Measurements from ENCODE around the gene RND2. TPM values are rescaled to one million over a fixed set of nuclear protein-coding genes. Genes with fewer than 3 reads are reported as not detected.

The RND2 gene
- total and polyA plus RNA-seq, 3 donors from 2014 or later, result 15.7 to 48.7 (median 33.1) TPM

- Histone ChIP-seq H3K4me1 (peaks cover 20% of the 10 kb centered on the region), H3K27ac (peak within 1 kb of the TSS; percentile 87 to 91), H3K36me3 (ENCODE audit: low read depth, missing control alignments) (no peaks in the 10 kb centered on the region), H3K4me3 (peak within 1 kb of the TSS; percentile 57 to 75), H3K9me3 (no peaks in the 10 kb centered on the region), H3K27me3 (no peaks in the 10 kb centered on the region)
- WGBS, 2 donors, result 34 to 35% methylated on average over 15 to 18 of the region's 18 CpGs
- intact Hi-C loops (cut with DNase I; ENCODE audit: low total_unique reads), result no loop called here
- DNase-seq, result peak; percentile 89
- TF ChIP-seq POLR2A (IDR thresholded peaks at IDR 0.05) (no peak), CTCF (IDR thresholded peaks at IDR 0.05) (peak in 2 of 3 experiments; percentile 19 to 26)
These were observed 18.1 kb upstream of the RND2 start, which contains the start of gene IFI35 for GRCh38 chr17:43006639-43007551. TSS of gene IFI35 (plus strand) at chr17:43006784. CDS start at chr17:43006948, 164 bp downstream.

DNA sequence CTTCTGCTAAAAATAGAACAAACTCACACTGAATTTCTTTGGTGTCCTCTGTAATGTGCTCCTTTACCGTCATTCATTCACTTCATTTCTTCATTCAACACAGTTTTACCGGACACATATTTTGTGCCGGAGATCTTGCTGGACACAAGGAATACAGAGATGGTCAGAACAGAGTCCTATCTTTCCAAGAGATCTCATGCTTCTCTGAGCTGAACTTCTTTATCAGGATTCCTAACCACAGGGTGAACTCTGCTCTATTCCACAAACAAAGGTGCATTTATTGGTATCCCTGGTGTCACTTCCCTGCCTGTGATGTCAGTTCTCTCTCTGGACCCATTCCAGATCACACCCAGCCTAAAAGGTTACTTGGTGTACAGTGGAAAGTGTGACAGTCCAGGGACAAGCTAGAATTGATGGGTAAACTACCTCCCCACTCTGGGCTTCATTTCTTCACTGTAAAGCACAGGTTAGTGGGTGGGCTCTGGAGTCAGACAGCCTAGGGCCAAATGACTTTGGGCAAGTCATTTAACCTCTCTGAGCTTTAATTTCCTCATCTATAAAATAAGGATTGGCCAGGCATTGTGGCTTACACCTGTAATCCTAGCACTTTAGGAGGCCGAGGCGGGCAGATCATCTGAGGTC, 14.2 kb upstream of the RND2 start:
- no peaks in the 10 kb centered on the region for H3K27me3 ChIP-seq
- intact Hi-C loops (cut with DNase I; ENCODE audit: low total_unique reads), result no loop called here
- no peak overlapping the region for H3K4me3 ChIP-seq
- H3K4me1 ChIP-seq, result peaks cover 47% of the 10 kb centered on the region
- no peaks in the 10 kb centered on the region for H3K9me3 ChIP-seq
- no peaks in the 10 kb centered on the region for H3K36me3 ChIP-seq (ENCODE audit: low read depth, missing control alignments)
- H3K27ac ChIP-seq, result peak overlapping the region in 1 of 2 donors; percentile 32
- TF ChIP-seq CTCF (IDR thresholded peaks at IDR 0.05), result no peak
- TF ChIP-seq POLR2A (IDR thresholded peaks at IDR 0.05), result no peak
- 61 to 65% methylated on average over 3 to 5 of the region's 5 CpGs for WGBS, 2 donors
- no peak for DNase-seq

- Histone ChIP-seq H3K36me3 (ENCODE audit: low read depth, missing control alignments) (no peaks in the 10 kb centered on the region), H3K9me3 (no peaks in the 10 kb centered on the region), H3K4me3 (no peak overlapping the region), H3K27me3 (no peaks in the 10 kb centered on the region), H3K27ac (peak overlapping the region in 1 of 2 donors; percentile 55), H3K4me1 (peaks cover 52% of the 10 kb centered on the region)
- intact Hi-C loops (cut with DNase I; ENCODE audit: low total_unique reads), result no loop called here
- TF ChIP-seq POLR2A (IDR thresholded peaks at IDR 0.05), result no peak
- TF ChIP-seq CTCF (IDR thresholded peaks at IDR 0.05), result no peak
- DNase-seq, result no peak
- WGBS, 2 donors, result 63 to 64% methylated on average over 15 of the region's 15 CpGs
These were observed 13.1 kb upstream of the RND2 start for GRCh38 chr17:43011728-43012472.

GRCh38 chr17:43013296-43013695, 11.7 kb upstream of the RND2 start:
- H3K4me1 ChIP-seq, result peaks cover 53% of the 10 kb centered on the region
- no peak overlapping the region for H3K27ac ChIP-seq
- WGBS, 2 donors, result 76 to 91% methylated on average over 4 to 8 of the region's 8 CpGs
- no peak for DNase-seq
- intact Hi-C loops (cut with DNase I; ENCODE audit: low total_unique reads), result no loop called here
- TF ChIP-seq CTCF (IDR thresholded peaks at IDR 0.05), result no peak
- no peaks in the 10 kb centered on the region for H3K27me3 ChIP-seq
- no peaks in the 10 kb centered on the region for H3K9me3 ChIP-seq
- no peaks in the 10 kb centered on the region for H3K36me3 ChIP-seq (ENCODE audit: low read depth, missing control alignments)
- no peak overlapping the region for H3K4me3 ChIP-seq

All from testis (tissue), 3 donors.